H54 (cell line): ENCODE data around the gene HERC5.
"Not testable (repeated sequence)": the region's sequence is repeated elsewhere in the genome, so short reads cannot be mapped to it uniquely, and the experiment has no call there.

Source experiments
- DNase-seq: peaks from one replicate; pipeline ENCODE4 v3.0.0; 2011; ENCODE audit warnings: low spot score, mixed read lengths; ENCODE audit not compliant: insufficient read length
- FAIRE-seq: peaks from 3 replicates; lab custom pipeline; 2011; peaks lifted over from hg19 to GRCh38; lab: Jason Lieb, UNC
- POLR2A ChIP-seq: IDR thresholded peaks from 2 replicates; pipeline ENCODE4 v1.6.1; 2011; ENCODE audit warnings: low read depth, mild to moderate bottlenecking, low read length

HERC5 gene

DNA sequence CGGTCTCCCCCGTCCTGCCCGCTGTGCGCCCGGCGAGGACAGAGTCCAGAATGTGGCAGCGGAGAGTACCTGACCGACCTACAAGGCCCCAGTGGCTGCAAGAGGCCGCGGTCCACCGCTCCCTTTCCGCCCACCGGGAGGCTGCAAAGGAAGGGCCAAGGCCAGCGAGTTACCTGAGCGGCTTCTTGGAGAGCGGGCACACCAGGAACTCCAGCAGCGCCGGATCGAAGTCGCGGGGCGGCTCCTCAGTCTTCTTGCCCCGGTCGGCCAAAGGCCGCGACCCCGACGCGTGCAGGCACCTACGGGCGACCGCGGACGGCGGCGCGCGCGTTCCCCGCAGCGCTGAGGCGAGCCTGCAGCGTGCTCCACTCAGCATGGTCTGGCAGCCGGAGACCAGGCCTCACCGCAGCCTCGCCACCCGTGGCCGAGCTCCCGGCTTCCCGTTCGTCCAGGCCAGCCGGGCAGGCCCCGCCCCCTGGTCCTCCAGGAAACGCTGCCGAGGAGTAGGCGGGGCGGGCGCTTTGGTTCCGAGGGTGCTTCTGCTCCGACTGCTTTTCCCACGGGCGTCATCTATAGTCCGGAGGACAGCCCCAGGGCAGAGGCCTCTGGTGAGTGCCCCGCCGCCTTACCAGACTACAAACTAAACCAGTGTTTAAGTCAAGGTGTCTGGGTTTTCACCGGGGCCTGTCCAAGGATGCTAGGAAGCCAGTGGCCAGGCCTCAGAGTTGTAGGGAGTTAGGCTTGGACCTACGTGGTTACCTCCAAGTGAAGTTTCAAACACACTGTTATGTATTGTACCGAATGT, 66.6 kb downstream of the HERC5 start, which contains the start of gene PYURF:
TSS of gene PYURF (minus strand) at position 452 of the 805 bp plus-strand sequence. CDS start at position 376, 76 bp downstream.
- TF ChIP-seq POLR2A = peak; percentile 91
- FAIRE-seq (no peak), DNase-seq (peak; percentile 66)

DNA sequence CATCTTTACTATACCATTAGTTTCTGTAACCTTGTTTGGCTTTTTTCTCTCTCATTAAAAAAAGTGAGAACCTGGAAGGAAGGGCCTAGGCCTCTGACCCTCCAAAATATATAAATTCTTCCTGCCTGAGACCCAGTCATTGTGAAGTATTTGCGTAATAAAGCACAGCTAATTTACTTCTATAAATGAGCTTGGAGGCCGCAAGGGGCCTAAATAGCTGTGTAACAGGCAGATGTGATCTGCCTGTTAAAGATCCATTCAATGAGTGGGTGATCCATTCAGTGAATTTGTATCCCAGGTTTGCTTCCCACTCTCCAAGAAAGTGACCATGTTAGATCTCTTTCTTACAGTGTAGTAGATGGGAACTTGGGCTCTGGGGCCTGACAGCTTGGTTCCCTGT, 67.3 kb downstream of the HERC5 start:
- DNase-seq = no peak
- TF ChIP-seq POLR2A = no peak
- FAIRE-seq = no peak

DNA sequence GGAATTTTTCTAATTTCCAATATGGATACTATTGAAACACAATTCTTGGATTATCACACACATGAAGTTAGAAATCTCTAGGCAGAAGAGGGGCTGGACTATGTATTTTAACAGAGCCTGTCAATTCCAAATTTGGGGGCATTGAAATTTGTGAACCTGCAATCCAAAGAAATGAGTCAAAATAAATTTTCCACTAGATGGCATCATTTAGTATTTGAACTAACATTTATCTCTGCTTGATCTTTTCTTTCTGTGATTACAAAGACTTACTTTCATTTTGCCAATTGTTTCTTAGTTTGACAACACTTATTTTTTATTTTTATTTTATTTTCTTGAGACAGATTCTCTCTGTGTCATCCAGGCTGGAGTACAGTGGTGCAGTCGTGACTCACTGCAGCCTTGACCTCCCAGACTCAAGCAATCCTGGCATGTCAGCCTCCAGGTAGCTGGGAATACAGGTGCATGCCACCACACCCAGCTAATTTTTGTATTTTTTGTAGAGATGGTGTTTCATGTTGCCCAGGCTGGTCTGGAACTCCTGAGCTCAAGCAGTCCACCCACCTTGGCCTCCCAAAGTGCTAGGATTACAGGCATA, 69.4 kb downstream of the HERC5 start:
- DNase-seq (no peak), FAIRE-seq (no peak)
- TF ChIP-seq POLR2A = no peak

DNA sequence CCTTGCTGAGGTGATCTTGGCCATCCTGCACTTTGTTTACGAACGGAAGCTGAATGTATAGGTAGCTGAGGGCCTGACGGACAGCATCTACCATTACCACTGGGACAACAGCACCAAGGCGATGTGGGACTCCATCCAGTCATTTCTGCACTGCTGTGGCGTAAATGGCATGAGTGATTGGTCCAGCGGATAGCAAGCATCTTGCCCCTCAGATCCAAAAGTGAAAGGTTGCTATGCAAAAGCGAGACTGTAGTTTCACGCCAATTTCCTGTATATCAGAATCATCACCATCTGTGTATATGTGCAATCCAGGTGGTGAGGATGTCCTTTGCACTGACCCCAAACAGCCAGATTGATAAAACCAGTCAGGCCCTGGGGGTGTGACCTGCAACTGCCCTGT, 70.9 kb downstream of the HERC5 start:
- DNase-seq (no peak), FAIRE-seq (no peak)

DNA sequence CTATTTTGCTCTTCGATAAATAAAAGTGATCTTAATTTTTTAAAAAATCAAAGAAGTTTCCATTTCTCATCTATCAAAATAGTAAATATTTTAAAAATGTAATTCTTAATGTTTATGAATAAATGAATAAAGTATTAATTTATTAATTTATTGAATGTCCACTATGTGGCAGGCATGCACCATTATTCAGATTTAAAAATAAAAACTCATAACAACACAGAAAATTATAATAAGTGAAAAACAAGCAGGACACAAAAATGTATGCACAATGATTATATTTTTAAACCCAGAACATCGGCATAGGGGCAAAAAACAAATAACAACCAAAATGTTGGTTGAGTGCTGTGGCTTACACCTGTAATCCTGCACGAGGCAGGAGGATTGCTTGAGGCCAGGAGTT, 71.9 kb downstream of the HERC5 start:
- no peak for TF ChIP-seq POLR2A
- FAIRE-seq = no peak

More for the DNA sequence above, 70.9 kb downstream of the HERC5 start:
- TF ChIP-seq POLR2A = no peak

DNA sequence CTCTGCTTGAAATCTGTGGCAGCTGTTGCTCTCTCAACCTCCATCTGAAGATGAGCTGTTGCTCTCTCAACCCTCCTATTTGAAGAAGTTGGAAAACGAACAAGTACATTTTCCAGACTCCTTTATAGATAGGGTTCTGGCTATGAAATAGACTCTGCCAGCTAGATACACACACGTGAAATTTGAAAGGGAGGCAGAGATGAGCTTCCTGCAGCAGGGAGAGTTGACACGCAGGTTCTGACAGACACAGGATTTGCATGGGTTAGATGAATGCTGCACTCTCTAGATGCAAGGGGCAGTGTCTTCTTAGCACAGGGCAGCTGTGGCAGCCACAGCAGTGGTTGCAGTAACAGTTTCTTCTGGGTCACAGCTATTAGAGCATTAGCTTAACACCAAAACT, 74.6 kb downstream of the HERC5 start:
- no peak for TF ChIP-seq POLR2A
- DNase-seq = no peak
- no peak for FAIRE-seq

More for the DNA sequence above, 71.9 kb downstream of the HERC5 start:
- no peak for DNase-seq

DNA sequence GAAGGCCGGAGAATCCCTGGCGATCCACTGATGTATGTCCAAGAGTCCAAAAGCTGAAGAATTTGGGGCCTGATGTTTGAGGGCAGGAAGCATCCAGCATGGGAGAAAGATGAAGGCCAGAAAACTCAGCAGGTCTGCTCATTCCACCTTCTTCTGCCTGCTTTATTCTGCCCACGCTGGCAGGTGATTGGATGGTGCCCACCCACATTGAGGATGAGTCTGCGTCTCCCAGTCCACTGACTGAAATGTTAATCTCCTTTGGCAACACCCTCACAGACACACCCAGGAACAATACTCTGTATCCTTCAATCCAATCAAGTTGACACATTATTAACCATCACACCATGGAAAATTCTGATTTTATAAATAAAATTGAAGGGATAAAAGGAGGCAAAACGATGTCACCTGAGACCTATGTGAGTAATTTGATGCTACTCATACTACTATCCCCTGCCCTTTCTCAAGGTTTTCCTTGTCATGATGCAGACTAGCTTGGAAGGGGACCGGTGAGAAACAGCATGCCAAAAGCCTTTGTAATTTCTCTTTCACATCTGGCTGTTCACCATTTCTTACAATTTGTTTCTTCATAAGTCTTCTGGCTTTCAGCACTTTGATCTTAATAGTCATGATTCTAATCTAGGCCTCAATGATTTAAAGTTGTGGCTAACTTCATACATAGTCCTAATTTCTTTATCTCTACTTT, 76.3 kb downstream of the HERC5 start:
- no peak for FAIRE-seq
- TF ChIP-seq POLR2A = no peak
- no peak for DNase-seq

DNA sequence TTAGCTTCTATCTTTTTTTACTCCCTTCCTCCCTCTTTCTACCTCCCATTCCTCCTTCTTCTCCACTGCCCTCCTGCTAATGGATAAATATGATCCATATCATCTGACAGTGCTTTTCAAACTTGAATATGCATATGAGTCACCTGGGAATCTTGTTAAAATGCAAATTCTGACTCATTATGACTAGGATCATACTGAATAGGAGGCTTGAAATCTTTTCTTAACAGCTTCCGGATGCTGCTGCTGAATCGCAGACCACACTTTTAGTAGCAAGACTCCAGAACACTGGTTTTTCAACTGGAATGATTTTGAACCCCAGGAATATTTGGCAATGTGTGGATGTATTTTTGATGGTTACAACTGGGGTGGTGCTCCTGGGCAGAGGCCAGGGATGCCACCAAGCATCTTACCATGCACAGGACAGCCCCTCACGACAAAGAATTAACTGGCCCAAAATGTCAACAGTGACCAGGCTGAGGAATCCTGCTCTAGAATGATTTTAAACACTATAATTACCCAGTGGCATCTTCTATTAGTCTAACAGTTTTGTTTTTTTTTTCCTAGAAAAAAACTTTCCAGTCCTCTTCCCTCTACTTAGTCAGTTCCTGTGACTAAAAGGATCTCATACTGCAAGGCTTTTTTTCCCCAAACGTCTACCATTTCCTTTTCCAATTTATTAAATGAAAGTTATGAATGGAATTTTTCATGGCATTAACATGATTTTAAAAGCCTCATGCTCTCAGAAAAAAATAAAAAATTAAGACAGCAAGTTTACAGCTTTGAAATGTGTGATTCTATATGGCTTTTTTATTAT, 77.2 kb downstream of the HERC5 start:
- no peak for DNase-seq
- TF ChIP-seq POLR2A = no peak
- FAIRE-seq = peak; percentile 69

DNA sequence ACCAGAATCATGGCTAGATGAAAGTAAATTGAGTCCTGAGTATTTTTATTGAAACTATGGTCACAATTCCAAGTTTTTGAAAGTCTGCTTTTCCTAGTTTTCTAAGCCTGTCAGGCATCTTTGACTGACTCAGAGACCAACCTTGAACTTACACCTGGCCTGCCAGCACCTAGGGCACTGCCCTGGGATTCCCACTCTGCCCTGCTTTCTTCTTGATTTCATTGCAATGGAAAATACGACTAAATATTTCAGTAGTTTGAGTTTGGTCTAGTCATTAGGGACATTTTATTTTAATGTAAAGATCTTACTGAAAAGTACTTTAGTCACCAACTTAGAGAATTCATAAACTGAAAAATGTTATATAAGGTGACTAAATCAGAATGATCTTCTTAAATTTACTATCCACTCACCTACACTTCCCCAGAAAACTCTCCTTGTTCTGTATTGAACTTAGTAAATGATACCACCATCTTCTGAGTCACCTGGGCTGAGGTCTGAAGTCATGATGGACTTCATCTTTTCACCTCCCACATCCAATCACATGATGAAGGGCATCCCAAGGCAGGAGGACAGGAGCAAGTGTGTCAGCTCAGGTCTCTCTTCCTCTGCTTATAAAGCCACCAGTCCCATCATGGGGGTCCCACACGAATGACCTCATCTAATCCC, 78.3 kb downstream of the HERC5 start:
- no peak for FAIRE-seq
- no peak for TF ChIP-seq POLR2A
- no peak for DNase-seq

DNA sequence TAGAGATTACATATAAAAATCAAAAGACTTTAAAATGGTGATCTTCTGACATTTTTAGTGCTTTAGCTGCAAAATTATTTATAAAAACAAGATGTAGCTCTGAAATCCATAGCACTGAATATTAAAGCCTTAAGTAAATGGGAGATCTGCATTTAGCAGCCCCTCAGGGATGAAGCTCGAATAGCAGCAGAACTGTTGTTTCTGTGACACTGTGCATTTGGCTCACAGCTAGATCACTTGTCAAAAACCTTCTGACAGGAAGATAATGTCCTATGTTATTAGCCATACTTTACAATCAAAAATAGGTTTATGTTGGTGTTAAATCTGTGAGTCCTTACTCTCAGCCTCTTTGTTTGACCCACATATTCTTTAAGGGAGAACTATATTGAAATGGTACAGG, 80.8 kb downstream of the HERC5 start:
- DNase-seq (no peak), FAIRE-seq (no peak)
- TF ChIP-seq POLR2A = no peak

DNA sequence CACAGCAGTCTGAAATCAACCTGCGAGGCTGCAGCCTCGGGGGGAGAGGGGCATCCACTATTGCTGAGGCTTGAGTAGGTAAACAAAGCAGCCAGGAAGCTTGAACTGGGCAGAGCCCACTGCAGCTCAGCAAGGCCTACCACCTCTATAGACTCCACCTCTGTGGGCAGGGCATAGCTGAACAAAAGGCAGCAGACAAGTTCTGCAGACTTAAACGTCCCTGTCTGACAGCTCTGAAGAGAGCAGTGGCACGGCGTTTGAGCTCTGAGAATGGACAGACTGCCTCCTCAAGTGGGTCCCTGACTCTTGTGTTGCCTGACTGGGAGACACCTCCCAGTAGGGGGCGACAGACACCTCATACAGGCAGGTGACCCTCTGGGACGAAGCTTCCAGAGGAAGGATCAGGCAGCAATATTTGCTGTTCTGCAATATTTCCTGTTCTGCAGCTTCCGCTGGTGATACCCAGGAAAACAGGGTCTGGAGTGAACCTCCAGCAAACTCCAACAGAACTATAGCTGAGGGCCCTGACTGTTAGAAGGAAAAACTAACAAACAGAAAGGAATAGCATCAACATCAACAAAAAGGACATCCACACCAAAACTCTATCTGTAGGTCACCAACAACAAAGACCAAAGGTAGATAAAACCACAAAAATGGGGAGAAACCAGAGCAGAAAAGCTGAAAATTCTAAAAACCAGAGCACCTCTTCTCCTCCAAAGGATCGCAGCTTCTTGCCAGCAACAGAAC, 82.6 kb downstream of the HERC5 start:
- FAIRE-seq, DNase-seq: not testable (repeated sequence)

DNA sequence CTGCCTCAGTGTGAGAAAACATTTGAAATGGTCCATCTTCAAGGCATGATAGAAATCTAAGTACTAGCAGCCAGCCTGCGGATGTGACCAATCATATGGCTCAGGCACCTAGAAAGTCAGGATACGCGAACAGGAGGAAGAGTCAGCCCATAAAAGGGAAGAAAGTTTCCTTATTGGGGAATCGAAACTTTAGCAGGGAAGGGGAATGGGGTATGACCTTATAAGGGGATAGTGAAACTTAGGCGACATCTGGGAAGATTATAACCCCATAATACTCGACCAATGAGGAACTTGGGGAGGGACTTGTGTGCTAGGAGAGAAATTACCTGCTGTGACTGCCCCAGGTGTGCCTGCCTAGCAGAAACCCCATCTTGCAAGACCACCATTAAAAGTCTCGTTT, 92.9 kb downstream of the HERC5 start:
- no peak for FAIRE-seq
- no peak for TF ChIP-seq POLR2A

More for the DNA sequence above, 92.9 kb downstream of the HERC5 start:
- DNase-seq = no peak
